LNCaP clone FGC (cell line): Measurements from ENCODE around the gene ANK3.

Experiments used
- DNase-seq: peaks from one replicate; pipeline ENCODE4 v3.0.0-alpha.2; 2011; ENCODE audit warnings: low read depth
- H3K4me3 ChIP-seq: 2 replicates; pipeline ENCODE4 v1.5.1; 2011; ENCODE audit warnings: mild to moderate bottlenecking, low read depth, low read length, control low read depth
- TF ChIP-seq, protein P1 (sequence below): IDR thresholded peaks from 2 replicates; pipeline ENCODE4 v1.5.1; 2012; ENCODE audit warnings: mild to moderate bottlenecking; ENCODE audit not compliant: control insufficient read depth, insufficient read depth; ENCODE audit errors: extremely low read depth

The ANK3 gene

DNA sequence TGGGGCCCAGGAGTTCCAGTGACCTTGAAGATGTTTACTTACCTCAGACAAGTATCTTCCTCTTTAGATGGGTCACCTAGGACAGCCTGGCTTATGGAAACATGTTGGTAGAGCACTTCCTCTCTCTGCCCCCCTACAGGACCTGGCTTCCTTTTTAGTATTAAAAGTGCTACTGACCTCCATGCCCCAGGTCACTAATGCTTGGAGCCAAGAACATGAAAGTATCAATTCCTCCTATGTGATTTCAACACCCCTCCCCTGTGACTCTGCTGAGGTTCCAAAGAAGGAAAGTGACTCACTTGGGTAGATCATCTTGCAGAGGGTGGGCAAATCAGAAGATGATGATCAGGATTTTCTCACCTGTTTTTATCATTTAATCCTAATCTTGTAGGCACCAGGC lies 358.0 kb downstream of the ANK3 start:
- DNase-seq: no peak
- no peak overlapping the region for H3K4me3 ChIP-seq
- TF ChIP-seq, protein P1, sequence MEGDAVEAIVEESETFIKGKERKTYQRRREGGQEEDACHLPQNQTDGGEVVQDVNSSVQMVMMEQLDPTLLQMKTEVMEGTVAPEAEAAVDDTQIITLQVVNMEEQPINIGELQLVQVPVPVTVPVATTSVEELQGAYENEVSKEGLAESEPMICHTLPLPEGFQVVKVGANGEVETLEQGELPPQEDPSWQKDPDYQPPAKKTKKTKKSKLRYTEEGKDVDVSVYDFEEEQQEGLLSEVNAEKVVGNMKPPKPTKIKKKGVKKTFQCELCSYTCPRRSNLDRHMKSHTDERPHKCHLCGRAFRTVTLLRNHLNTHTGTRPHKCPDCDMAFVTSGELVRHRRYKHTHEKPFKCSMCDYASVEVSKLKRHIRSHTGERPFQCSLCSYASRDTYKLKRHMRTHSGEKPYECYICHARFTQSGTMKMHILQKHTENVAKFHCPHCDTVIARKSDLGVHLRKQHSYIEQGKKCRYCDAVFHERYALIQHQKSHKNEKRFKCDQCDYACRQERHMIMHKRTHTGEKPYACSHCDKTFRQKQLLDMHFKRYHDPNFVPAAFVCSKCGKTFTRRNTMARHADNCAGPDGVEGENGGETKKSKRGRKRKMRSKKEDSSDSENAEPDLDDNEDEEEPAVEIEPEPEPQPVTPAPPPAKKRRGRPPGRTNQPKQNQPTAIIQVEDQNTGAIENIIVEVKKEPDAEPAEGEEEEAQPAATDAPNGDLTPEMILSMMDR: no peak

DNA sequence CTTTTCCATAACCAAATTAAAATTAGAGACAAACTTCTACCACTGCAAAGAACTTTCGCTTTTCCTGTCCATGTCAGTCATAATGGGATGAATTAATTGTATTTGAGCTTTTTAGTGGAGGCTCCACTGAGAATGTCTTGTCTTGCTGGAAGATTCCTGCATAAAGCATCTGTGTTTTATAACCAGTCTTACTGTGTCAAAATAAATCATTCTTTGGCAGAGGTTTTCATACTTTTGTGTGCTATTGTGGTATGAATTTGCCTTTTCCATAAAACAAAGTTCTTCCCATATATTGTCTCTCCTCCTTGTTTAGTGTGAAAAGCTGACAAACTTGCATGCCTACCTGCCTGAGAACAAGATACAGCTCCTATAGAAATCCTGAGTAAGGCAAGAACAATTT lies 358.5 kb downstream of the ANK3 start:
- no peak overlapping the region for H3K4me3 ChIP-seq
- TF ChIP-seq, protein P1: no peak
- DNase-seq: no peak

DNA sequence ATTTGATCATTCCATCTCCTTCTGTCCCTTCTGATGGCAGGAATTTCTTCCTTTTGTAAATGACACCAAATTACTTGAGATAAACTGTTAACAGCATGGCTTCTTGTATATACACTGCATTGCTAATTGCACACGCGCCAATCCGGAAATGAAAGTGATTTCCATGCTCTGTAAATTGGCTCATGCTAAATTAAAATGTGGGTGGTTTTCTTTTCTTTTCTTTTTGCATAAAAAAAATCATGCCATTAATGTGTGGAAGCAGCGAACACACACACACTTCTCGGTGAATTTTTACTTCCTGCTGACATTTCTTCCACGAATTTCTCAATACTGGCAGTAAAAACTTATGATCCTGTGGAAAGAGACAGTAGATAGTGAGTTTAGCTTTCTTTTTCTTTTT lies 360.2 kb downstream of the ANK3 start:
- no peak for DNase-seq
- TF ChIP-seq, protein P1: no peak
- no peak overlapping the region for H3K4me3 ChIP-seq

DNA sequence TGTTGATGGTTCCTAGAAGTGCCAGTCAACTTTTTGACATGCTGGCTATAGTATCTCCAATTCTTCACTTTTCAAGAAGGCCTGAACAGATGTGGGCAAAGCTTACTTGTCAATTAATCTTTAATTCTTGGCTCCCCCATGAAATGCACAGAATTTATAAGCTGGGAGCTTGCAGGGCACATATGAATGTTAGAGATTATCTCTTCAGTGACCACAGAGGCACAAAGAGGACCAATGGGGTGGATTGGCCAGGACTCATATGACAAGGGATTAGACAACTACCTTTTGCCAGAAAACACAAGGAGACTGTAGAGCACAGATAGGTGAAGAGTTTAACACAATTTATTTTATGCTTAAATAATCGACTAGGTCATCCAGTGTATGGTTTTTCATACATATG lies 361.6 kb downstream of the ANK3 start:
- DNase-seq: no peak
- no peak overlapping the region for H3K4me3 ChIP-seq
- TF ChIP-seq, protein P1: no peak

DNA sequence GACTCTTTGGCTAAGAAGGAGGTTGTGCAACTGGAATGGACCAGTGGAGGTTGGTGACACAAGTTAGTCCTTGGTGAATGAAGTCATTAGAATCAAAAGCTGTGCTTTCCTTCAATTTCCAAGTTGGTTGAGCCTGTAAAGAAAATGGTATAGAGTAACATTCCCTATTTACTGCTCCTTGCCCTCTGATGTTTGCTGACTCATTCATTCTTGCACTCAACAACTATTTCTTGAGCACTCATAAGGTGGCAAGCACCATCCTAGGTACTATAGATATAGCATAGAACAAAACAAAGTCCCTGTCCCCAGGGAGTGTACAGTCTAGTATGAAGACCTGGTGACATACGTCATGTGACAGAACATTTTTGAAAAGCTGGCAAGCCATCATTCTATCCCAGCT lies 364.4 kb downstream of the ANK3 start:
- H3K4me3 ChIP-seq: no peak overlapping the region
- no peak for DNase-seq
- TF ChIP-seq, protein P1: no peak

DNA sequence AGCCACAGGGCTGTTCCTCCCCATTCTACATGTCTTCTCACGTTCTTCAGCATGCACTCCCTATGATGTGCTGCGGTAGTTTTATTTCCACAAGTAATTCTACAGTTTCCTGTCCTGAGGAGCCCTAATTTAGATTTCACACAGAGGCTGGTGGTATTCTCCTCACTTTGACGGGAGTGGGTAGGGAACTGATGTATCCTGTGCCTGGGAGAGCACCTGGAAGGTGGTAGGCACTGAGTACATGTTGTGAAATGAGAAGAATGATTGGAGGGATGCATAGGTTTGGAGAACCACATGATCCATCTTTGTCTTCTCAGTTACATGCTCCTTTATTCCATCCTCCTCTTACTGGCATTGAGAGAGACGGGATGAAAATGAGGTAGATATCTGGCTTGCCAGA lies 365.2 kb downstream of the ANK3 start:
- no peak overlapping the region for H3K4me3 ChIP-seq
- no peak for DNase-seq
- TF ChIP-seq, protein P1: no peak

DNA sequence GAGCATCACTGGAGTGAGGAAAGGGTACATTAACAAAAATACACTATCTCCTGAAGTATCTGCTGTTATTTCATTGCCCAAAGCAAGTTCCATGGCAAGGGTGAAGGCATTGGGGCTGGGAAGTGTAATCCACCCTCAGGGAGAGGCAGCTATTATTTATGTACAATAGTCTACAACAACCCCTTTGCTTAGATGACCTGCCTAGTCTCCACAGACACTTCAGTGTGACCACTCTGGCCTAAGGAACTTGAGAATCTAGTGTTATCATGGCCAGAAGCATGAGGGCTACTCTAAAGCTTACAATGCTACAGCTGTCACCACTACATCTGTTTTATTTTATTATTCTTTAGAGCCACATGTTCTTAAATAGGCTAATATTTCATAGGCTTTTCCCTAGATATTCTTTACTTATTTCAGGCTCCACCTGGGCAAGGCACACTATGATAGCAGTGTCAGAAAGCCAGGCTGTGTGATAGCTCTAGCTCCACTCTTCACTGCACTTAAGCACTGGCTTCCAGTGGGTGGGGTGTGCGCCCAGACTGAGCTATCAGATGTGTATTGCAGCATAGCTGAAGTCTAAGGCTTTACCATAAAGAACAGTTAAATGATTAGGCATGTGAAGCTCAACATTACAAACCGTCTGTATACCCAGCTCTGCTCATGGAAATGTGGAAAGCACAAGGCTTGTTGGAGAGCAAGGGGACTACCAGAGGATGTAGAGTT lies 366.4 kb downstream of the ANK3 start:
- no peak for DNase-seq
- TF ChIP-seq, protein P1: no peak
- H3K4me3 ChIP-seq: no peak overlapping the region
